ENCODE data around the gene PLA2G4D.

Gene PLA2G4D

DNA sequence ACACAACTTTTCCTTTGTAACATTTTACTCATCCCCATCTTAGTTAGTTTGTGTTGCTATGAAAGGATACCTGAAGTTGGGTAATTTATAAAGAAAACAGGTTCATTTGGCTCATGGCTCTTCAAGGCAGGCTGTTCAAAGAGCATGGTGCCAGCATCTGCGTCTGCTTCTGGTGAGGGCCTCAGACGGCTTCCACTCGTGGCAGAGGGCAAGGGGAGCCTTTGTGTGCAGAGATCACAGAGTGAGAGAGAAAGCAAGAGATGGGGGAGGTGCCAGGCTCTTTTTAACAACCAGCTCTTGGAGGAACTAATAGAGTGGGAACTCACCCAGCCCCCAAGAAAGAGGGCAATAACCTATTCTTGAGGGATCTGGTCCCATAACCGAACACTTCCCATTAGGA is 39.0 kb upstream of the PLA2G4D start:
- Mint-ChIP-seq H3K4me3 (no peak overlapping the region), H3K27ac (no peak overlapping the region), H3K4me1 (ENCODE audit: low read depth) (no peaks in the 10 kb centered on the region), H3K9me3 (no peaks in the 10 kb centered on the region), H3K27me3 (peaks cover 8% of the 10 kb centered on the region), H3K36me3 (ENCODE audit: low read depth) (no peaks in the 10 kb centered on the region)

GRCh38 chr15:42131826-42132806 is 37.8 kb upstream of the PLA2G4D start:
- no peaks in the 10 kb centered on the region for H3K9me3 Mint-ChIP-seq

GRCh38 chr15:42131006-42131405 is 36.6 kb upstream of the PLA2G4D start:
- Mint-ChIP-seq H3K4me3 (no peak overlapping the region), H3K4me1 (ENCODE audit: low read depth) (no peaks in the 10 kb centered on the region), H3K36me3 (ENCODE audit: low read depth) (no peaks in the 10 kb centered on the region), H3K27me3 (peaks cover 17% of the 10 kb centered on the region), H3K9me3 (no peaks in the 10 kb centered on the region), H3K27ac (no peak overlapping the region)

More at GRCh38 chr15:42131826-42132806, 37.8 kb upstream of the PLA2G4D start:
- no peaks in the 10 kb centered on the region for H3K36me3 Mint-ChIP-seq (ENCODE audit: low read depth)
- H3K27me3 Mint-ChIP-seq: peaks cover 17% of the 10 kb centered on the region
- no peak overlapping the region for H3K4me3 Mint-ChIP-seq
- no peak overlapping the region for H3K27ac Mint-ChIP-seq
- H3K4me1 Mint-ChIP-seq (ENCODE audit: low read depth): no peaks in the 10 kb centered on the region

- Mint-ChIP-seq H3K27me3 (peaks cover 17% of the 10 kb centered on the region), H3K36me3 (ENCODE audit: low read depth) (no peaks in the 10 kb centered on the region), H3K4me3 (no peak overlapping the region)
Measured at GRCh38 chr15:42130246-42130986, 36.1 kb upstream of the PLA2G4D start.

DNA sequence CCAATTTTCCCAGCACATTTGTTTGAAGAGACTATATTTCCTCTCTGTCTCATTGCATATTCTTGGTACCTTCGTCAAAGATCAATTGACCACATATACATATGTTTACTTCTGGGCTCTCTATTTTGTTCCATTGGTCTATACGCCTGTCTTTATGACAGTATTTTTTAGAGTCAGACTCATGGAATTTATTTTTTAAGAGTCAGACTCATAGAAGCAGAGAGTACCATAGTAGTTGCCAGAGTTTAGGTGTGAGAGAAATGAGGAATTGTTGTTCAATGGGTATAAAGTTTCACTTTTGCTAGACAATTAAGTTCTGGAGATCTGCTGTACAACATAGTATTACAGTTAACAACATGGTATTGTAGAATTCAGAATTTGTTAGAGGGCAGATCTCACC is 35.0 kb upstream of the PLA2G4D start:
- H3K36me3 Mint-ChIP-seq (ENCODE audit: low read depth): no peaks in the 10 kb centered on the region
- no peak overlapping the region for H3K4me3 Mint-ChIP-seq
- no peak overlapping the region for H3K27ac Mint-ChIP-seq
- no peaks in the 10 kb centered on the region for H3K4me1 Mint-ChIP-seq (ENCODE audit: low read depth)
- peaks cover 17% of the 10 kb centered on the region for H3K27me3 Mint-ChIP-seq
- H3K9me3 Mint-ChIP-seq: no peaks in the 10 kb centered on the region

More at GRCh38 chr15:42130246-42130986, 36.1 kb upstream of the PLA2G4D start:
- no peaks in the 10 kb centered on the region for H3K4me1 Mint-ChIP-seq (ENCODE audit: low read depth)
- H3K27ac Mint-ChIP-seq: no peak overlapping the region
- no peaks in the 10 kb centered on the region for H3K9me3 Mint-ChIP-seq

- H3K27me3 Mint-ChIP-seq: peaks cover 17% of the 10 kb centered on the region
- H3K4me1 Mint-ChIP-seq (ENCODE audit: low read depth): no peaks in the 10 kb centered on the region
- H3K9me3 Mint-ChIP-seq: no peaks in the 10 kb centered on the region
- no peaks in the 10 kb centered on the region for H3K36me3 Mint-ChIP-seq (ENCODE audit: low read depth)
- no peak overlapping the region for H3K4me3 Mint-ChIP-seq
- H3K27ac Mint-ChIP-seq: no peak overlapping the region
Measured at GRCh38 chr15:42128476-42128875, 34.1 kb upstream of the PLA2G4D start.

DNA sequence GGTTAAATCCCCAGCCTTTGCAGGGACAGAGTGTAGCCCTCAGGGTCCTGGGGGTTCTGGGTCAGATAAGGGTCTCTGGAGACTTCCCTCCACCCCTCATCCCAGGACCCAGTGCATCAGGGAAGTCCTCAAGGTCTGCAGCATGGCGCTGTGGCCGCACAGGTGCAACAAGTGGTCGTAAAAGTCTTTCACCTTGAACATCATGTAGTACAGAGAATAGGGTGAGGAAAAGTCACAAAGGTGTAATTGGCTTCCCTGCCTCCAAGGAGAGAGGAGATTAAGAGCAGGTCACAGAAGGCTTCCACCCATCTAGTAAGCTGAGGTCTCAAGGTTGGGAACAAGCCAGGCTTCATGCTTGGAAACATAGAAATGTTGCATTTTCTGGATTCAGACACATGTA is 29.2 kb upstream of the PLA2G4D start:
- H3K4me3 Mint-ChIP-seq: no peak overlapping the region
- H3K27me3 Mint-ChIP-seq: peaks cover 9% of the 10 kb centered on the region
- no peaks in the 10 kb centered on the region for H3K9me3 Mint-ChIP-seq
- no peaks in the 10 kb centered on the region for H3K36me3 Mint-ChIP-seq (ENCODE audit: low read depth)
- H3K27ac Mint-ChIP-seq: no peak overlapping the region
- H3K4me1 Mint-ChIP-seq (ENCODE audit: low read depth): no peaks in the 10 kb centered on the region

- no peaks in the 10 kb centered on the region for H3K9me3 Mint-ChIP-seq
Measured at GRCh38 chr15:42121682-42122081, 27.3 kb upstream of the PLA2G4D start.

GRCh38 chr15:42121021-42121420 is 26.7 kb upstream of the PLA2G4D start:
- no peaks in the 10 kb centered on the region for H3K9me3 Mint-ChIP-seq
- no peaks in the 10 kb centered on the region for H3K4me1 Mint-ChIP-seq (ENCODE audit: low read depth)
- H3K27ac Mint-ChIP-seq: no peak overlapping the region
- no peak overlapping the region for H3K4me3 Mint-ChIP-seq
- H3K27me3 Mint-ChIP-seq: peaks cover 4% of the 10 kb centered on the region
- H3K36me3 Mint-ChIP-seq (ENCODE audit: low read depth): no peaks in the 10 kb centered on the region

More at GRCh38 chr15:42121682-42122081, 27.3 kb upstream of the PLA2G4D start:
- Mint-ChIP-seq H3K4me1 (ENCODE audit: low read depth) (no peaks in the 10 kb centered on the region), H3K36me3 (ENCODE audit: low read depth) (no peaks in the 10 kb centered on the region), H3K27ac (no peak overlapping the region), H3K4me3 (no peak overlapping the region), H3K27me3 (no peaks in the 10 kb centered on the region)

DNA sequence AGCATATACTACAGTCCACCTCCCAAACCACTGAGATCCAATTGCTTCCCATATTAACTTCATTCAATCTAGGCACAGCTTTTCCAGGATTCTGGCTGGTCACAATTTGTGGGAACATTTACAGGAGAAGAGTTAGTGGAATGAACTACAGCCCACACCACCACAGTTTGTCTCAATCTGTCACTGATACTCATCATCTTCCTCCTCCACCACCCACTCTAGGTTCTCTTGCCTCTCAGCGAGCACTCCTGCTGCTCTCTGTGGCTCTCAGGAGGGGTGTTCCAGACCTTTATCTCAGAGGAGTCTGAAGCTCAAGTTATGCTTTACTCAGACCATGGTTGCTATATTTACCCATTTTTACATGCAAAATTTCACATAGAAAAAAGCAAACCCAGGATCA is 25.9 kb upstream of the PLA2G4D start:
- Mint-ChIP-seq H3K36me3 (ENCODE audit: low read depth) (no peaks in the 10 kb centered on the region), H3K9me3 (no peaks in the 10 kb centered on the region), H3K4me1 (ENCODE audit: low read depth) (no peaks in the 10 kb centered on the region), H3K27me3 (peaks cover 4% of the 10 kb centered on the region), H3K27ac (no peak overlapping the region), H3K4me3 (no peak overlapping the region)

DNA sequence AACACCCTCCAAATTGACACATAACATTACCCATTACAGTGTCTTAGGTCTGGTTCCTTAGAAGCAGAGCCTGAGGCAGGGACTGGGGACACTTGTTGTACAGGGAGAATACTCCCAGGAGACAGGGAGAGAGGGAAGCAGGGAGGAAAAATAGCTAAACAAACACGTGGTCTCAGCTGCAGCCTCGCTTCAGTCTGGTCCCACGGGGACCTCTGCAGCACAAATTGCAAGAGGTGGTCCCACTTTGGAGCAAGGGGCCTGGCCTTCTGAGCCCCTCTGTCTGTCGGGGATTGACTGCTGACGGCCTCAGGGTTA is 25.0 kb upstream of the PLA2G4D start:
- Mint-ChIP-seq H3K36me3 (ENCODE audit: low read depth) (no peaks in the 10 kb centered on the region), H3K4me1 (ENCODE audit: low read depth) (no peaks in the 10 kb centered on the region), H3K27ac (no peak overlapping the region), H3K27me3 (peaks cover 4% of the 10 kb centered on the region), H3K4me3 (no peak overlapping the region), H3K9me3 (no peaks in the 10 kb centered on the region)

- H3K27me3 Mint-ChIP-seq: peaks cover 4% of the 10 kb centered on the region
- H3K36me3 Mint-ChIP-seq (ENCODE audit: low read depth): no peaks in the 10 kb centered on the region
- no peak overlapping the region for H3K4me3 Mint-ChIP-seq
- H3K4me1 Mint-ChIP-seq (ENCODE audit: low read depth): no peaks in the 10 kb centered on the region
- no peaks in the 10 kb centered on the region for H3K9me3 Mint-ChIP-seq
- no peak overlapping the region for H3K27ac Mint-ChIP-seq
Measured at GRCh38 chr15:42118650-42119445, 24.5 kb upstream of the PLA2G4D start.

DNA sequence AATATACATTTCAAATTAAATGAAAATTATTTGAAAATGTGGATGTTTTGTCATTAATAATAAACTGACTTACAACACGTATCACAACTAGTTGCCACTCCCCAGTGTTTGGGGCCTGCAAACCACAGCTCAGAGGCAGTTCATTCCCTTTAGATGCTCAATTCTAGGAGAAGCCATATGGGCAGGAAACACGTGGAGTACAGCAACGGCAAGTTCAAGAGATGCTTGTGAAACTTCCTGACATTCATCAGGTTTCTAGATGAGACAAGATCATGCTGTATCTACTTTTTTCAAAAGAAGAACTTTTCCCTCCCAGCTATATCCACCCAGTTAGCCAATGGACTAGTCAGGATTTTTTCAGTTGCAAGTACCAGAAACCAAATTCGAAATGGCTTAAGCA is 17.6 kb upstream of the PLA2G4D start:
- no peaks in the 10 kb centered on the region for H3K9me3 Mint-ChIP-seq
- H3K4me1 Mint-ChIP-seq (ENCODE audit: low read depth): peaks cover 8% of the 10 kb centered on the region
- peaks cover 36% of the 10 kb centered on the region for H3K27me3 Mint-ChIP-seq
- H3K36me3 Mint-ChIP-seq (ENCODE audit: low read depth): no peaks in the 10 kb centered on the region
- H3K27ac Mint-ChIP-seq: no peak overlapping the region
- H3K4me3 Mint-ChIP-seq: no peak overlapping the region

DNA sequence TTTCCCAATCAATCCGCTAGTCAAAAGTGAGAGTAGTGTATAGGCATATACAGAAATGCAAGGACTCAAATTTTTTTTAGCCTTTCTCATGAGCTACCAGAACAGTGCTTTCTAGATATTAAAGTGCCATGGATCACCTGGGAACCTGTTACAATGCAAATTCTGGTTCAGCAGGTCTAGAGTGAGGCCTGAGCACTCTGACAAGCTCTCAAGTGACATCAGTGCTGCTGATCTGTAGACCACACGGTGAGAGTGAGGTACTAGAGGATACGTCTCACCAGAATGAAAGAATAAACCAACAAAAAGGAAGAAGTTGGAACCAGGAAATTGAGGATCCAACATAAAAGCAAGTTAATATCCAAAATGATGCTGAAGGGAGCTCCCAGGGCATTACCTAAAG is 16.0 kb upstream of the PLA2G4D start:
- H3K27ac Mint-ChIP-seq: no peak overlapping the region
- H3K9me3 Mint-ChIP-seq: no peaks in the 10 kb centered on the region
- peaks cover 36% of the 10 kb centered on the region for H3K27me3 Mint-ChIP-seq
- H3K36me3 Mint-ChIP-seq (ENCODE audit: low read depth): no peaks in the 10 kb centered on the region
- no peak overlapping the region for H3K4me3 Mint-ChIP-seq
- H3K4me1 Mint-ChIP-seq (ENCODE audit: low read depth): peaks cover 8% of the 10 kb centered on the region

GRCh38 chr15:42108806-42109205 is 14.4 kb upstream of the PLA2G4D start:
- Mint-ChIP-seq H3K4me3 (no peak overlapping the region), H3K9me3 (no peaks in the 10 kb centered on the region), H3K4me1 (ENCODE audit: low read depth) (peaks cover 8% of the 10 kb centered on the region), H3K27me3 (peaks cover 36% of the 10 kb centered on the region), H3K36me3 (ENCODE audit: low read depth) (no peaks in the 10 kb centered on the region), H3K27ac (no peak overlapping the region)

All from stimulated activated naive CD8-positive, alpha-beta T cell treated with anti-CD3 and anti-CD28 coated beads, Interleukin-15, Interleukin-2, amounts not matched to agents 100 ng/mL and 50 ng/mL, for 24 hours (primary cell).